Left kidney (tissue), 2 donors: ENCODE measurements around the gene SCNN1G. TPM values are rescaled to one million over a fixed set of nuclear protein-coding genes. Genes with fewer than 3 reads are reported as not detected.

Source experiments
- DNase-seq: peaks from one replicate; pipeline ENCODE4 v3.0.0-alpha.2; 2013
- polyA plus RNA-seq: library from polyadenylated mRNA; unstranded; fragments of 120-200 nt; gene quantifications from one replicate; pipeline ENCODE4 v1.2.1, GENCODE V29; 2013; ENCODE audit not compliant: insufficient read length

SCNN1G gene
- polyA plus RNA-seq, 1 donor, result 38.1 TPM

GRCh38 chr16:23196539-23196938, 14.0 kb downstream of the SCNN1G start:
- DNase-seq, result no peak

- DNase-seq, result no peak
These were observed 19.6 kb downstream of the SCNN1G start for GRCh38 chr16:23202166-23202565.

DNA sequence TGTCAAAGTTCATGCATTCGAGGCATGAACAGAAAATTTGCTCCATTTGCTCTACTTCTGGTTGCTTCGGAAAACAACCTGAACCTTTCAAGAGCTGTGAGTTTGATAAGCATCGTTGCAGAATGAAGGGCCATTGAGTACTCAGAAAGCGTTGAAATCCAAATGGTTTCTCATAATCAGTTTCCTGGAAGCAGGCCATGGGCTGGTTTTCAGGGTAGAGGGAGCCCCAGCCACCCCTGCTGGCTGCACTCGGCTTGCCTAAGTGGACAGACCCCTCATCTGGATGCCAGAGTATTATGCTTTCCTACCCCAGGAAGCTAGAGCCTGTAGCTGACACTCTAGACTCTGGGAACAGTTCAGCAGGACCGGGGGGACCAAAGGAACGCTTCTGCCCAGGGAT, 24.4 kb downstream of the SCNN1G start:
- no peak for DNase-seq

DNA sequence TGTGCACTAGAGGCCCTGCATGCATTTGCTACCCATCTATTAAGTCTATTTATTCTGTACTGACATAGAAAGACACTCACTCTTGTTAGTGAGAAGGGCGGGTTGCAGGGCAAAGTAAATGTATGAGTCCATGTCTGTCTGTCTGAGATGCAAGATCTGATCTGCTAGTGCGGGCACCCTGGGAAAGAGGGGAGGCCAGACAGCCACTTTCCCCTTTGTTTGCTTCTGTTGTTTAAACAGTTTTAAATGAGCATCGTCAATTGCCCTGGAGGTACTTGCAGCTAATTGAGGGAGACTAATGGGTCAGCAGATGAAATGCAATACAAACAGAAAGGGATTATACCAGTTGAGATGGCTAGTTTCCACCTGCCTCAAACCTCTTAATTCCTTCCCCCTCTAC, 24.9 kb downstream of the SCNN1G start:
- DNase-seq, result no peak

- no peak for DNase-seq
These were observed 27.1 kb downstream of the SCNN1G start for GRCh38 chr16:23209606-23210005.

GRCh38 chr16:23213831-23214230, 31.3 kb downstream of the SCNN1G start:
- no peak for DNase-seq

GRCh38 chr16:23214796-23215195, 32.3 kb downstream of the SCNN1G start:
- no peak for DNase-seq

DNA sequence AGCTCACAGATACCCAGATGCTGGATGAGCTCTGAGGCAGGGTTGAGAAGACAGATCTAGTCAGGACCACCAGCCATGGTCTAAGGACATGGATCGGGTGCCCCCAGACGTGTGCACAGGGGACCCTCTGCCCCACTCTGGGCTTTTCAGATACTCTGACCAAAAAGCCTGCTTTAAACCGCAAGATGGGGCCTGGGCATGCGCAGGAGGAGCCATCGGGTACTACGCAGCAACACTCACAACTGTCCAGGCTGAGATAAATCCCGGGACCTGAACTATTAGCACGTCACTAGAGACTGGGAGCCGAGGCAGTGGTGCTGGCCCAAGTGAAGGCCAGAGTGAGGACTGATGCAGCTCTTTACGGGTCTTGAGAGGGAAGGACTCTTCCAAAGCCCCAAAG, 32.9 kb downstream of the SCNN1G start:
- no peak for DNase-seq

- DNase-seq, result no peak
These were observed 34.2 kb downstream of the SCNN1G start for GRCh38 chr16:23216658-23217246.

GRCh38 chr16:23217646-23218045, 35.1 kb downstream of the SCNN1G start:
- no peak for DNase-seq

DNA sequence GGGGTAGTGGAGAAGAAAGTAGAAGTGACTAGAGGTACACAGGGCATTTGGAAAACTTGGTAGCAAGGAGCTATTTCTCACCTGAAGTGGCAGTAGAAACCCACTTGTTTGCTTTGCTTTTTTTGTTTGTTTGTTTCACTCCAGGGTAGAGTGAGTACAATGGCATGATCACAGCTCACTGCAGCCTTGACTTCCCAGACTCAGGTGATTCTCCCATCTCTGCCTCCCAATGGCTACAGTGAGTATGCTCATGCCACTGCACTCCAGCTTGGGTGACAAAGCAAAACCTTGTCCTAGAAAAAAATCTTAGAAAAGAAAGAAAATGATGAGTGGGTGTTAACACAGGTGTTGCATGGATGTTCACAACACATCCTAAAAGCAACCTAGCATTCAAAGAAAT, 40.4 kb downstream of the SCNN1G start:
- DNase-seq, result no peak

- no peak for DNase-seq
These were observed 40.8 kb downstream of the SCNN1G start for GRCh38 chr16:23223368-23223767.

GRCh38 chr16:23225109-23225508, 42.6 kb downstream of the SCNN1G start:
- DNase-seq, result no peak

DNA sequence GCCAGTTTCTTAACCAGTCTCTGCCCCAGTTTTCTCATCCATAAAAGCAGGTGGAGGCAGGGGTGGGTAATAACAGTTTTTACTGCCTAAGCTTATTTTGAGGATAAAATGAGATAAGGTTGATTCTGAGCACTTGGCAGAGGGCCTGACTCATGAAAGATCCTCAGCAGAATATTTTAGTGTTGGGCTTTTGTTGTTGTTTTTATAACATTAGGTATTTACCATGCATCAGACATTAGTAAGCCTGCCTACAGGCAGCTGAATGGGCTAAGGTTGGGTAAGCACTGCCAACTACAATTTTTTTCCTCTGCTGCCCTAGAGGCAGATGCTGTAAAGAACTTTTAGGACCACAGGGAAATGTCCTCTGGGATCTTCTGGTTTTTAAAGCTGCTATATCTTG, 43.1 kb downstream of the SCNN1G start:
- DNase-seq, result no peak

DNA sequence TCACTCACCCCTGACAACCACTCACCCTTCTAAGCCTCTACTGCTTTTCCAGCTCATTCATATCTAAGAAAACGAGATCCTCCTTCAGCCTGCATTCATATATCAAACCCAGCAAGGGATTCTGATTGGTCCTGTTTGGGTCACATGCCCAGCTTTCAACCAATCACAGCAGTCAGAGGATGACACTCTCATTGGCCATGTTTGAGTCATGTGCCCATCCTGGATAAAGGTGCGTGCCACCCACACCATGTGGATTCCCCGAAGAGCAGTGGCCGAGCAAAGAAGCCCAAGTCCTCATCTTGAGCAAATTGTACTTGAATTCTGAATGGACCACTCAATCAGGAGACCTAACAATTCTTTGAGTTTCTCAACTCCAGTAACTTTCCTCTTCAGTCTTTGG, 45.0 kb downstream of the SCNN1G start:
- no peak for DNase-seq

DNA sequence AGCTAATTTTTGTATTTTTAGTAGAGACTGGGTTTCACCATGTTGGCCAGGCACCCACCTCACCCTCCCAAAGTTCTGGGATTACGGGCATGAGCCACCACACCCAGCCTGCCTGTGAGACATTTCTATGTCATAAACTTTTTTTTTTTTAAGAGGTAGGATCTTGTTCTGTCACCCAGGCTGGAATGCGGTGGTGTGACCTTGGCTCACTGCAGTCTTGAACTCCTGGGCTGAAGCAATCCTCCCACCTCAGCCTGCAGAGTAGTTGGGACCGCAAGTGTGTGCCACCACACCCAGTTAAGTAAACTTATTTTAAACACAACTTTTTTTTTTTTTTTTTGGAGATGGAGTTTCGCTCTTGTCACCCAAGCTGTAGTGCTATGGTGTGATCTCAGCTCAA, 47.2 kb downstream of the SCNN1G start:
- no peak for DNase-seq

GRCh38 chr16:23232806-23233205, 50.3 kb downstream of the SCNN1G start:
- DNase-seq, result no peak

GRCh38 chr16:23235176-23235575, 52.6 kb downstream of the SCNN1G start:
- no peak for DNase-seq

DNA sequence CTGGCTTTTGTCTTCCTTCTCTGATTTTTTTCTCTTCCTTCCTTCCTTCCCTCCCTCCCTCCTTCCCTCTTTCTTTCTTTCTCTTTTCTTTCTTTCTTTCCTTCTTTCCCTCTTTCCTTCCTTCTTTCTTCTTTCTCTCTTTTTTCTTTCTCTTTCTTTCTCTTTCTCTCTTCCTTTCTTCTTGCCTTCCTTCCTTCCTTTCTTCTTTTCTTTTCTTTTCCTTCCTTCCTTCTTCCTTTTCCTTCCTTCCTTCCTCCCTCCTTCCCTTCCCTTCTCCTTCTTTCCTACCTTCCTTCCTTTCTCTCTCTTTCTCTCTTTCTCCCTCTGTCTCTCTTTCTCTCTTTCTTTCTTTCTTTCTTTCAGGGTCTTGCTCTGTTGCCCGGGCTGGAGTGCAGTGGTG, 54.4 kb downstream of the SCNN1G start:
- no peak for DNase-seq

DNA sequence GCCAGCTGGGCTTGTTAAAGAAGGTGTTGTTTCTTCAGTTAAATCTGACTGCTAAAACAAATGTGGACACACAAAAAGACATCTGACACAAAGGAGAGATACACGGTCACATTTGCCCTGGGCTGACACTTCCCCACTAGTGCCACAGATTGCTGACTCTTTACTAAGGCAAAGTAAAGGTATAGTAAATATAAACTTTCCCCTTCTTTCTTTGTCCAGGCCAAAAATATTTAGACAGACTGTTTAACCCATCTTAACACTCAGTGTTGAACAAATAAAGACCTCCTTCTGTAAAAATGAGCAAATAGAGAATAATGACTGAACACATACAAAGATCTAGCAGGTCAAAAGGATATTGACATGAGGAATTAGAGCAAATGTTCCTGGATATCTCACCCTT, 58.4 kb downstream of the SCNN1G start:
- no peak for DNase-seq

- DNase-seq, result no peak
These were observed 61.6 kb downstream of the SCNN1G start for GRCh38 chr16:23244122-23244521.

- DNase-seq, result no peak
These were observed 62.7 kb downstream of the SCNN1G start for GRCh38 chr16:23245268-23245667.

- DNase-seq, result no peak
These were observed 66.0 kb downstream of the SCNN1G start for GRCh38 chr16:23248261-23249194.

DNA sequence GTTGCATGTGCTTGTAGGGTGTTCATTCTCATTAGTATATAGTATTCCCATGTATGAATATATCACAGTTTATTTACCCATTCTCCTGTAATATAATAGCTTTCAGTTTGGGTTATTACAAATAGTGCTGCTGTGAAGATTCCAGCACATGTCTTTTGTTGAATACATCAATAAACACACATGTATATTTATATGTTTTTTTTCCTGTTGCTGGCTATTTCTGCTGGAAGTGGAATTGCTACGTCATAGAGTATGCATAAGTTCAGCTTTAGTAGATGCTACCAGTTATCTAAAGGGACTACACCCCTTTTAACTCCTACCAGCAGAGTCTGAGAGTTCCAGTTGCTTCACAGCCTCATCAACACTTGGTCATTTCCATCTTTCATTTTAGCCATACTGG, 67.3 kb downstream of the SCNN1G start:
- DNase-seq, result no peak
